ENCODE results near the gene ME3.
"Not testable (repeated sequence)": the region's sequence is repeated elsewhere in the genome, so short reads cannot be mapped to it uniquely, and the experiment has no call there.

ME3 gene

GRCh38 chr11:86621854-86622253 is 50.6 kb downstream of the ME3 start:
- DNase-seq (ENCODE audit: low read depth in 2 of 2) = no peak

GRCh38 chr11:86620891-86621521 is 51.4 kb downstream of the ME3 start:
- no peak for DNase-seq (ENCODE audit: low read depth in 2 of 2)

GRCh38 chr11:86619428-86619827 is 53.0 kb downstream of the ME3 start:
- DNase-seq (ENCODE audit: low read depth in 2 of 2) = not testable (repeated sequence)

GRCh38 chr11:86617502-86617901 is 54.9 kb downstream of the ME3 start:
- DNase-seq (ENCODE audit: low read depth in 2 of 2) = no peak

GRCh38 chr11:86615487-86615886 is 56.9 kb downstream of the ME3 start:
- DNase-seq (ENCODE audit: low read depth in 2 of 2) = no peak

- no peak for DNase-seq (ENCODE audit: low read depth in 2 of 2)
Observed at GRCh38 chr11:86610559-86611341, 61.7 kb downstream of the ME3 start.

- DNase-seq (ENCODE audit: low read depth in 2 of 2) = peak in 1 of 2 donors; percentile 15
Observed at GRCh38 chr11:86608251-86608799, 64.1 kb downstream of the ME3 start.

GRCh38 chr11:86606836-86607481 is 65.5 kb downstream of the ME3 start:
- DNase-seq (ENCODE audit: low read depth in 2 of 2) = no peak

- no peak for DNase-seq (ENCODE audit: low read depth in 2 of 2)
Observed at GRCh38 chr11:86606270-86606835, 66.1 kb downstream of the ME3 start.

GRCh38 chr11:86596861-86597586 is 75.4 kb downstream of the ME3 start:
- no peak for DNase-seq (ENCODE audit: low read depth in 2 of 2)

GRCh38 chr11:86595955-86596354 is 76.5 kb downstream of the ME3 start:
- no peak for DNase-seq (ENCODE audit: low read depth in 2 of 2)

- DNase-seq (ENCODE audit: low read depth in 2 of 2) = no peak
Observed at GRCh38 chr11:86595451-86595850, 77.0 kb downstream of the ME3 start.

GRCh38 chr11:86594746-86595145 is 77.7 kb downstream of the ME3 start:
- no peak for DNase-seq (ENCODE audit: low read depth in 2 of 2)

GRCh38 chr11:86593833-86594232 is 78.6 kb downstream of the ME3 start:
- no peak for DNase-seq (ENCODE audit: low read depth in 2 of 2)

- peak; percentile 80 for DNase-seq (ENCODE audit: low read depth in 2 of 2)
Observed at GRCh38 chr11:86592659-86593451, 79.6 kb downstream of the ME3 start.

- no peak for DNase-seq (ENCODE audit: low read depth in 2 of 2)
Observed at GRCh38 chr11:86592047-86592591, 80.3 kb downstream of the ME3 start.

- no peak for DNase-seq (ENCODE audit: low read depth in 2 of 2)
Observed at GRCh38 chr11:86591631-86592030, 80.8 kb downstream of the ME3 start.

GRCh38 chr11:86589856-86590589 is 82.4 kb downstream of the ME3 start:
- DNase-seq (ENCODE audit: low read depth in 2 of 2) = no peak

- no peak for DNase-seq (ENCODE audit: low read depth in 2 of 2)
Observed at GRCh38 chr11:86589204-86589603, 83.2 kb downstream of the ME3 start.

All from stimulated activated CD8-positive, alpha-beta memory T cell treated with anti-CD3 and anti-CD28 coated beads, Interleukin-15, amount 100 ng/mL, for 48 hours (primary cell).